ENCODE results near the gene SIX2.
A peak's percentile ranks its signal among the peaks of the same experiment; 100 is the strongest.

Gene SIX2

DNA sequence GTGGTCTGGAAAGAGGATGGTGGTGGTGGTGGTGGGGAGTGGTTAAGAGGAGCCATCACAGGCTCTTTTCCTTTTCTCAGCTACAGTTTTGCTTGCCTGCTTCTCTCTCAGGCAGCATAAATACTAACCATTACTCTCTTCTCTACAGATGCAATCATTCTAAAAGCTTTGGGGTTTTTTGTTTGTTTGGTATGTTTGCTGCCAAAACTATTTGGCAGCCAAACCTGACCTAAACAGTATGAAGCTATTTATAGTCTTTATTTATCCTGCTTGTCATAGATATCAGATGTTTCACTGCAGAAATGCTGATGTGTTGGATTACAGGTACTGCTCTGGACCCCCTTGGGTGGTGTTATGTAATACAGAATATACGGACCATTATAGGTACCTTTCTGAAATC is 52.4 kb downstream of the SIX2 start:
- no peak for TF ChIP-seq ZNF274 (IDR thresholded peaks at IDR 0.05; ENCODE audit: low read depth, low read length)
- H3K4me3 ChIP-seq (ENCODE audit: low read length), result no peak overlapping the region

GRCh38 chr2:44955593-44956392 is 53.5 kb downstream of the SIX2 start:
- no peak for TF ChIP-seq ZNF274 (IDR thresholded peaks at IDR 0.05; ENCODE audit: low read depth, low read length)
- peak overlapping the region; percentile 1; the same call in 1 of the 2 replicates for H3K4me3 ChIP-seq (ENCODE audit: low read length)
